D721Med (cell line): ENCODE results near the gene TEFM.
"Not testable (repeated sequence)": the region's sequence is repeated elsewhere in the genome, so short reads cannot be mapped to it uniquely, and the experiment has no call there.

Experiments used
- DNase-seq: peaks from one replicate; pipeline ENCODE4 v3.0.0; 2011; ENCODE audit warnings: low spot score; ENCODE audit not compliant: insufficient read length
- FAIRE-seq: peaks from 2 replicates; lab custom pipeline; 2011; peaks lifted over from hg19 to GRCh38; lab: Jason Lieb, UNC
- CTCF ChIP-seq: IDR thresholded peaks from 2 replicates; pipeline ENCODE4 v1.5.1; 2012; ENCODE audit warnings: mild to moderate bottlenecking, control low read depth; ENCODE audit not compliant: insufficient read depth; ENCODE audit errors: missing control alignments

The TEFM gene

GRCh38 chr17:30920282-30920681 is 14.2 kb upstream of the TEFM start:
- DNase-seq (no peak), FAIRE-seq (no peak)
- no peak for TF ChIP-seq CTCF

GRCh38 chr17:30917050-30917449 is 11.0 kb upstream of the TEFM start:
- FAIRE-seq (no peak), DNase-seq (no peak)
- no peak for TF ChIP-seq CTCF

GRCh38 chr17:30915833-30916611 is 10.0 kb upstream of the TEFM start:
- TF ChIP-seq CTCF: no peak
- FAIRE-seq: no peak
- no peak for DNase-seq

GRCh38 chr17:30913955-30914354 is 7.9 kb upstream of the TEFM start:
- FAIRE-seq (no peak), DNase-seq (no peak)
- no peak for TF ChIP-seq CTCF

- not testable (repeated sequence) for FAIRE-seq, DNase-seq
These were observed 4.1 kb upstream of the TEFM start for GRCh38 chr17:30910151-30910550.

- DNase-seq (no peak), FAIRE-seq (no peak)
- no peak for TF ChIP-seq CTCF
These were observed 2.8 kb upstream of the TEFM start for GRCh38 chr17:30908717-30909420.

- FAIRE-seq: no peak
- no peak for TF ChIP-seq CTCF
- no peak for DNase-seq
These were observed 317 bp downstream of the TEFM start for GRCh38 chr17:30905742-30906100.
